ENCODE measurements around the gene CRY2. TPM values are rescaled to one million over a fixed set of nuclear protein-coding genes. Genes with fewer than 3 reads are reported as not detected.

Gene CRY2
- total and polyA plus RNA-seq, 2 of the 8 experiments (the other 6 are each of a cell fraction or from before 2014, with no cell fraction given), result 8.0 to 9.4 TPM

GRCh38 chr11:45844822-45845578 lies 2.3 kb upstream of the CRY2 start:
- H3K4me2 ChIP-seq (ENCODE audit: insufficient read depth in 1 of 2, low read depth in 2 of 2, low read length in 2 of 2), result no peak overlapping the region
- H4K91ac ChIP-seq (replicated peaks; ENCODE audit: insufficient read length, low read length), result no peak overlapping the region
- H2AK5ac ChIP-seq (ENCODE audit: low read depth, low read length), result no peak overlapping the region
- H2AFZ ChIP-seq (ENCODE audit: low read length), result no peak overlapping the region
- H4K20me1 ChIP-seq (replicated peaks in 1 of 2; ENCODE audit: control insufficient read depth in 1 of 2, insufficient read depth in 2 of 2, low read length in 2 of 2), result peaks cover 0 to 5% of the 10 kb centered on the region in 2 experiments
- peaks cover 5 to 25% (median 12%) of the 10 kb centered on the region in 4 experiments; a peak in 6 of 7 replicates for H3K27me3 ChIP-seq (replicated peaks in 1 of 4; ENCODE audit: control insufficient read depth in 3 of 4, extremely low read depth in 1 of 4, insufficient read depth in 3 of 4, low read length in 3 of 4)
- DNase-seq (ENCODE audit: low read depth in 1 of 2, low spot score in 2 of 2) (no peak), FAIRE-seq (no peak)
- H4K5ac ChIP-seq (ENCODE audit: insufficient read length, low read depth, low read length), result no peak overlapping the region
- WGBS, 2 experiments (ENCODE audit: extremely low coverage in 1 of 2, insufficient coverage in 1 of 2, insufficient read length in 1 of 2, insufficient replicate concordance in 2 of 2, low coverage in 1 of 2, low lambda C conversion rate in 2 of 2, missing lambda C conversion rate in 1 of 2), result 78% methylated on average over 3 of the region's 3 CpGs; no CpG with 5 or more reads in 1 of the 2 experiments
- no peak overlapping the region for H2BK20ac ChIP-seq (ENCODE audit: low read length)
- H3K23me2 ChIP-seq (ENCODE audit: low read depth, low read length), result peaks cover 2% of the 10 kb centered on the region; the same call in 1 of the 2 replicates
- H3K9ac ChIP-seq (replicated peaks in 1 of 4; ENCODE audit: extremely low read depth in 1 of 4, low read depth in 3 of 4, low read length in 3 of 4), result no peak overlapping the region
- H3K4ac ChIP-seq (replicated peaks; ENCODE audit: insufficient read length, low read depth, low read length), result no peak overlapping the region
- H2BK120ac ChIP-seq (replicated peaks; ENCODE audit: low read depth, low read length), result no peak overlapping the region
- no peaks in the 10 kb centered on the region; the same call in 1 of the 2 replicates for H3K79me1 ChIP-seq (ENCODE audit: low read depth, low read length)
- no peak overlapping the region for H4K8ac ChIP-seq (ENCODE audit: extremely low read depth, insufficient read depth, low read length)
- CTCF ChIA-PET (ENCODE audit: partially characterized antibody), result interaction anchor here (0.8 to 6.3 kb wide), 6 partner anchors 12 to 398 kb away, joined by 3 to 50 read pairs (median 10); no protein-coding TSS in a partner anchor
- H3K23ac ChIP-seq (ENCODE audit: insufficient read length), result no peak overlapping the region
- peaks cover 0 to 8% (median 5%) of the 10 kb centered on the region in 4 experiments; a peak in 5 of 7 replicates for H3K4me1 ChIP-seq (replicated peaks in 1 of 4; ENCODE audit: control insufficient read depth in 3 of 4, insufficient read depth in 4 of 4, low read length in 3 of 4)
- POLR2A ChIA-PET (ENCODE audit: partially characterized antibody), result no interaction called here
- H3K36me3 ChIP-seq (ENCODE audit: control insufficient read depth in 2 of 4, insufficient read depth in 4 of 4, low read length in 3 of 4), result no peaks in the 10 kb centered on the region
- no peak overlapping the region for H2BK5ac ChIP-seq (ENCODE audit: low read depth, low read length)
- no peaks in the 10 kb centered on the region for H3K9me3 ChIP-seq (ENCODE audit: insufficient read depth in 2 of 2, low read depth in 1 of 2, low read length in 1 of 2)
- H3K4me3 ChIP-seq (ENCODE audit: extremely low read depth in 1 of 4, insufficient read depth in 2 of 4, low read depth in 3 of 4, low read length in 4 of 4), result no peak overlapping the region
- H2BK15ac ChIP-seq (ENCODE audit: low read length), result no peak overlapping the region
- no peak overlapping the region for H3K27ac ChIP-seq (ENCODE audit: low read depth, low read length)
- H3K18ac ChIP-seq (ENCODE audit: extremely low read depth, low read length), result no peak overlapping the region
- no peak overlapping the region for H3K14ac ChIP-seq (ENCODE audit: insufficient read length)
- H3K79me2 ChIP-seq (ENCODE audit: control insufficient read depth in 1 of 2, insufficient read depth in 2 of 2, low read length in 2 of 2), result 0 out of 4 replicates have a peak, but pooled peaks cover 0 to 5% of the 10 kb centered on the region in 2 experiments
- no peak overlapping the region for H3K56ac ChIP-seq (replicated peaks; ENCODE audit: insufficient read length, low read depth, low read length)
- H2BK12ac ChIP-seq (ENCODE audit: low read depth, low read length), result no peak overlapping the region
- TF ChIP-seq E2F6 (IDR thresholded peaks at IDR 0.05) (no peak), BCL11A (IDR thresholded peaks at IDR 0.05; ENCODE audit: low read depth in 2 of 2, low read length in 2 of 2) (no peak), RXRA (IDR thresholded peaks at IDR 0.05; ENCODE audit: insufficient read depth, low read depth, low read length) (no peak), USF2 (IDR thresholded peaks at IDR 0.05; ENCODE audit: low read length) (no peak), KDM1A (IDR thresholded peaks at IDR 0.05; ENCODE audit: borderline replicate concordance, low read length) (no peak), CBX8 (IDR thresholded peaks at IDR 0.05; ENCODE audit: borderline replicate concordance, low read depth, low read length) (no peak), SIRT6 (IDR thresholded peaks at IDR 0.05; ENCODE audit: low read length) (no peak), HDAC2 (IDR thresholded peaks at IDR 0.05; ENCODE audit: borderline replicate concordance in 1 of 2, low read depth in 2 of 2, low read length in 2 of 2) (no peak), HDAC6 (IDR thresholded peaks at IDR 0.05; ENCODE audit: low read depth, low read length) (no peak), SP2 (IDR thresholded peaks at IDR 0.05; ENCODE audit: low read length) (no peak)

All from H1 (cell line).